Sigmoid colon (tissue), 4 donors: ENCODE measurements around the gene KIDINS220.

Experiments
- CTCF ChIP-seq, 4 experiments: fragments of 450-650 bp in 3 of 4; fragments of 200-600 bp in 1 of 4; IDR thresholded peaks; one replicate each; pipeline ENCODE4 v1.5.1; 2016 to 2019; ENCODE audit warnings: antibody characterized with exemption in 4 of 4, mild to moderate bottlenecking in 3 of 4, moderate library complexity in 2 of 4
- EP300 ChIP-seq, 4 donors: sonication (generic); formaldehyde crosslinking; IDR thresholded peaks; one replicate each; pipeline ENCODE4 v1.6.1; 2017; ENCODE audit warnings: antibody characterized with exemption in 4 of 4
- POLR2A ChIP-seq, 2 donors: fragments of 450-650 bp; IDR thresholded peaks; one replicate each; pipeline ENCODE4 v1.6.1; 2016; ENCODE audit warnings: antibody characterized with exemption in 2 of 2, mild to moderate bottlenecking in 2 of 2, moderate library complexity in 2 of 2
- POLR2AphosphoS5 ChIP-seq, 4 donors: sonication (generic); formaldehyde crosslinking; IDR thresholded peaks; one replicate each; pipeline ENCODE4 v1.6.1; 2017; ENCODE audit warnings: antibody characterized with exemption in 4 of 4

DNA sequence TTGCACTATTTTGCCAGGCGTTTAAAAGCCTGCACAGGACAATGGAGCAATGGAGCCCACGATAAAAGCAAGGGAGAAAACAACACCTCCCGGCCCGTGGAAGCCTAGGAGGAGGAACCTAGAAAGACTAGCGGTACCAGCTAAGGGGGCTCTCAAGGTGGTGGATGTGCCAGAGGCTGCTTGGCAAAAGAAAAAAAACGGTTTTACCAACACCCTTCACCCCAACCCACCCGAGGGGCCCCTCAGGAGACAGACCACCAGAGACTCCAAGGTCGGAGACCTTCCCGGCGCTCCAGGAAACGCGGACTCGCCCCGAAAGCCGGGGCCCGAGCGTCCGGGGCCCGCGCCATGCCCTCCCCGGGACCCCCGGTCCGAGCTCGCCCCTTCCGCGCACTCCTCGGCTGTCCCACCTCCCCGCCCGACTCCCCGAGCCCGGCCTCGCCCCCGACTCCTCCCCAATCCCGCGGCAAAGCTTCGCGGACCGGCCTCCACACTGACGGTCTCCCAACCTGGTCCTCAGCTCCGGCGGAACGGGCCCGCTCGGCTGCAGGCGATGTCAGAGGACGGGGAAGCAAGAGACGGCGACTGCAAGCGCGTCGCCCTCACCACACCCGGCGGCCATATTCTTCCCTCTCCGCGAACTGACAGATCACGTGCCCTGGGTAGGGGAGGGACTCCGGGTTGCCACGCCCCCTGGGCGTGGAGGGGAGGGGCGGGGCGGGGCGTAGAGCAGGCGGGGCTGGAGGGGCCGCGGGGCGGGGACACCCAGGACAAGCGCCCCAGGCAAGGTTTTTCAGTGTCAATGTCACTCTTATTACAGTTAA is at the start of gene KIDINS220:
- no peak for TF ChIP-seq CTCF (IDR thresholded peaks at IDR 0.05)
- peak; percentile 78 to 82 for TF ChIP-seq POLR2A (IDR thresholded peaks at IDR 0.05)
- no peak for TF ChIP-seq EP300 (IDR thresholded peaks at IDR 0.05)
- TF ChIP-seq POLR2AphosphoS5 (IDR thresholded peaks at IDR 0.05) = peak; percentile 95 to 98 (median 96)
